H1 (cell line): Measurements from ENCODE around the gene MAP3K14.

Experiments
- EGR1 ChIP-seq: IDR thresholded peaks from 2 replicates; pipeline ENCODE4 v1.6.1; 2011; ENCODE audit warnings: low read depth, low read length, borderline replicate concordance
- TF ChIP-seq, protein P1 (sequence below), 3 experiments: IDR thresholded peaks; 1 replicate in 2 of 3; 2 replicates in 1 of 3; pipeline versions ENCODE4 v1.5.1 to v1.6.1; 2011; ENCODE audit warnings: low read length in 3 of 3, mild to moderate bottlenecking in 3 of 3, inconsistent platforms in 2 of 3, low read depth in 1 of 3, moderate library complexity in 1 of 3; ENCODE audit not compliant: insufficient read depth in 1 of 3; ENCODE audit errors: control extremely low read depth in 1 of 3

DNA sequence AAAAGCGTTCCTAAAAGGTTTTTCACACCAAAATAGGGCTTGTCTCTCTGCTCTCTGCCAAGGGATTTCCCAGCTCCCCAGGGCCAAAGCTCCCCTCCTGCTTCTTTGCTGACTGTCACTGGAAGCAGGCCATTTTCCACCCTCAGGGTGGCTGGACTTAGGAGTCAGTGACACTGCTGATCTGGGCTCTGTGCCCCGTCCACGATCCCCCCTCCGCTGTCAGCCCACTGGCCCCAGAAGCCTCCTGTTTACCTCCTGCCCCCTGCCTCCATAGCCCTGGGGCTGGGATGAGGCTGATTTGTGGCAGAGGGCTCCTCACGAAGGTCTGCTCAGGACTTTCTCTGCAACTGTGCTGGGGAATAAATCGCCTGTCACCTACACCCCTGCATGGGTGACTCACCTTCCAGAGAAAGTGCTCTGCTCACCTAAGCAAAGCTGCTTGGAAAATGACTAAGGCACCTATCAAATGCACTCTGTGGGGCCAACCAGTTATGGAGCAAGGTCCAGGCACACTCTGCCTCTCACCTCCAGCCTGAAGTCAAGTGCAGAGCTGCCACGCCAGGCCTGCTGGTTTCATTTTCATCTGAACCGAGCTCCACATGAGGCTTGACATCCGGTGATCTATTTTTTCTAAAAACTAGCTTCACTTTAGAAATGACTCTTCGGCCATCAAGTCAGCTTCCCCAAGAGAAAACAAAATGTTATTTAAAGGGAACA is 4.9 kb downstream of the MAP3K14 start:
- TF ChIP-seq EGR1, result no peak
- TF ChIP-seq, protein P1, sequence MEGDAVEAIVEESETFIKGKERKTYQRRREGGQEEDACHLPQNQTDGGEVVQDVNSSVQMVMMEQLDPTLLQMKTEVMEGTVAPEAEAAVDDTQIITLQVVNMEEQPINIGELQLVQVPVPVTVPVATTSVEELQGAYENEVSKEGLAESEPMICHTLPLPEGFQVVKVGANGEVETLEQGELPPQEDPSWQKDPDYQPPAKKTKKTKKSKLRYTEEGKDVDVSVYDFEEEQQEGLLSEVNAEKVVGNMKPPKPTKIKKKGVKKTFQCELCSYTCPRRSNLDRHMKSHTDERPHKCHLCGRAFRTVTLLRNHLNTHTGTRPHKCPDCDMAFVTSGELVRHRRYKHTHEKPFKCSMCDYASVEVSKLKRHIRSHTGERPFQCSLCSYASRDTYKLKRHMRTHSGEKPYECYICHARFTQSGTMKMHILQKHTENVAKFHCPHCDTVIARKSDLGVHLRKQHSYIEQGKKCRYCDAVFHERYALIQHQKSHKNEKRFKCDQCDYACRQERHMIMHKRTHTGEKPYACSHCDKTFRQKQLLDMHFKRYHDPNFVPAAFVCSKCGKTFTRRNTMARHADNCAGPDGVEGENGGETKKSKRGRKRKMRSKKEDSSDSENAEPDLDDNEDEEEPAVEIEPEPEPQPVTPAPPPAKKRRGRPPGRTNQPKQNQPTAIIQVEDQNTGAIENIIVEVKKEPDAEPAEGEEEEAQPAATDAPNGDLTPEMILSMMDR (IDR thresholded peaks at IDR 0.05; ENCODE audit: control extremely low read depth in 1 of 3, insufficient read depth in 1 of 3, low read depth in 1 of 3, low read length in 3 of 3), result no peak
